GM23338 (cell line): ENCODE results near the gene PRDM10. TPM values are rescaled to one million over a fixed set of nuclear protein-coding genes. Genes with fewer than 3 reads are reported as not detected.

Source experiments
- ATAC-seq: fragments of 200-7000 bp; cut with Tn5 transposase; 3 replicates; pipeline ENCODE4 v1.9.1; 2020
- DNase-seq: peaks from one replicate; pipeline ENCODE4 v3.0.0-alpha.2; 2015; ENCODE audit warnings: low spot score
- H2AFZ ChIP-seq: fragments of 200-600 bp; sonication (generic); 2 replicates; pipeline ENCODE4 v1.8.0; 2016; ENCODE audit warnings: antibody characterized with exemption, mild to moderate bottlenecking, moderate library complexity
- H3F3A ChIP-seq: fragments of 200-600 bp; sonication (generic); replicated peaks from 2 replicates; pipeline ENCODE4 v1.8.0; 2017; ENCODE audit warnings: antibody characterized with exemption, mixed run types, low read depth
- H3K27ac ChIP-seq: fragments of 200-600 bp; sonication (generic); 2 replicates; pipeline ENCODE4 v1.6.1; 2016; ENCODE audit warnings: low read depth
- H3K27me3 ChIP-seq: fragments of 200-600 bp; sonication (generic); 2 replicates; pipeline ENCODE4 v1.8.0; 2016; ENCODE audit warnings: mild to moderate bottlenecking, mixed run types, moderate library complexity; ENCODE audit not compliant: insufficient read depth
- H3K36me3 ChIP-seq: fragments of 200-600 bp; sonication (generic); 2 replicates; pipeline ENCODE4 v1.8.0; 2016; ENCODE audit warnings: mild to moderate bottlenecking; ENCODE audit not compliant: insufficient read depth
- H3K4me1 ChIP-seq: fragments of 200-600 bp; sonication (generic); 2 replicates; pipeline ENCODE4 v1.8.0; 2016; ENCODE audit warnings: mild to moderate bottlenecking, moderate library complexity; ENCODE audit not compliant: insufficient read depth
- H3K4me2 ChIP-seq: fragments of 200-600 bp; sonication (generic); 2 replicates; pipeline ENCODE4 v1.7.1; 2017; ENCODE audit warnings: mixed run types
- H3K4me3 ChIP-seq: fragments of 200-600 bp; sonication (generic); 2 replicates; pipeline ENCODE4 v1.6.1; 2016; ENCODE audit warnings: mixed run types
- H3K79me2 ChIP-seq: fragments of 200-600 bp; sonication (generic); replicated peaks from 2 replicates; pipeline ENCODE4 v1.8.0; 2017; ENCODE audit warnings: mild to moderate bottlenecking; ENCODE audit not compliant: insufficient read depth
- H3K9me2 ChIP-seq: fragments of 200-600 bp; sonication (generic); 2 replicates; pipeline ENCODE4 v1.8.0; 2017; ENCODE audit not compliant: insufficient read depth
- H4K20me1 ChIP-seq: fragments of 200-600 bp; sonication (generic); replicated peaks from 2 replicates; pipeline ENCODE4 v1.8.0; 2017; ENCODE audit warnings: mild to moderate bottlenecking; ENCODE audit not compliant: insufficient read depth
- H3K27ac Mint-ChIP-seq: 2 replicates; pipeline ENCODE4 v1.8.0; 2020; ENCODE audit warnings: inconsistent platforms, mild to moderate bottlenecking, moderate library complexity, mixed read lengths
- H3K27me3 Mint-ChIP-seq: 3 replicates; pipeline ENCODE4 v1.8.0; 2022; ENCODE audit warnings: low read depth, mild to moderate bottlenecking, moderate library complexity, mixed read lengths, inconsistent platforms; ENCODE audit not compliant: insufficient read depth, poor library complexity
- H3K36me3 Mint-ChIP-seq: 3 replicates; pipeline ENCODE4 v1.8.0; 2021; ENCODE audit warnings: low read depth, mild to moderate bottlenecking, inconsistent platforms, moderate library complexity, mixed read lengths
- H3K4me1 Mint-ChIP-seq: 3 replicates; pipeline ENCODE4 v1.8.0; 2020; ENCODE audit warnings: mild to moderate bottlenecking, inconsistent platforms, mixed read lengths
- H3K4me3 Mint-ChIP-seq: 3 replicates; pipeline ENCODE4 v1.8.0; 2021; ENCODE audit warnings: moderate library complexity, mild to moderate bottlenecking, inconsistent platforms, mixed read lengths
- H3K9me3 Mint-ChIP-seq: 3 replicates; pipeline ENCODE4 v1.8.0; 2020; ENCODE audit warnings: moderate library complexity, mild to moderate bottlenecking, inconsistent platforms, mixed read lengths
- CTCF ChIP-seq, 2 experiments: fragments of 200-600 bp in 1 of 2; sonication (generic) in 1 of 2; conservative IDR thresholded peaks; 2 replicates each; pipeline versions ENCODE4 v1.5.1 to v1.6.1; 2016 to 2017; ENCODE audit warnings: antibody characterized with exemption in 2 of 2, low read depth in 2 of 2, mild to moderate bottlenecking in 2 of 2, moderate library complexity in 1 of 2
- EZH2 ChIP-seq: fragments of 200-600 bp; sonication (generic); IDR thresholded peaks from one replicate; pipeline ENCODE4 v1.8.0; 2017; ENCODE audit warnings: antibody characterized with exemption, mild to moderate bottlenecking, low read depth; ENCODE audit not compliant: unreplicated experiment
- JUNB ChIP-seq: IDR thresholded peaks from one replicate; pipeline ENCODE4 v1.6.1; 2016; ENCODE audit warnings: antibody characterized with exemption; ENCODE audit not compliant: unreplicated experiment
- NANOG ChIP-seq: IDR thresholded peaks from 2 replicates; pipeline ENCODE4 v1.6.1; 2016; ENCODE audit warnings: antibody characterized with exemption, borderline replicate concordance
- POLR2AphosphoS5 ChIP-seq: IDR thresholded peaks from 2 replicates; pipeline ENCODE4 v1.6.1; 2016; ENCODE audit warnings: antibody characterized with exemption, low read depth
- REST ChIP-seq: IDR thresholded peaks from one replicate; pipeline ENCODE4 v1.6.1; 2018; ENCODE audit warnings: antibody characterized with exemption; ENCODE audit not compliant: unreplicated experiment
- STAT1 ChIP-seq: IDR thresholded peaks from one replicate; pipeline ENCODE4 v1.6.1; 2016; ENCODE audit warnings: antibody characterized with exemption; ENCODE audit not compliant: unreplicated experiment
- ZNF462 ChIP-seq: fragments of 250-450 bp; sonication (Bioruptor Pico); IDR thresholded peaks from 2 replicates; pipeline ENCODE4 v1.5.0; 2020; ENCODE audit warnings: mild to moderate bottlenecking, moderate library complexity
- polyA plus RNA-seq: library from polyadenylated mRNA; unstranded; fragments of >200 nt; fragmentation: Nextera tagmentation; extraction: Ambion mirVana; gene quantifications from 2 replicates; pipeline ENCODE4 v1.2.1, GENCODE V29; 2016
- total RNA-seq: library from RNA; depleted of rRNA; stranded (reverse); fragments of >200 nt; shearing (Covaris generic); gene quantifications from 2 replicates; pipeline ENCODE4 v1.2.3, GENCODE V29; 2014

The PRDM10 gene
- total and polyA plus RNA-seq, 2 experiments from 2014 or later: 5.2 to 14.9 TPM

- TF ChIP-seq ZNF462 (CRISPR knock-in tag) (no peak), EZH2 (no peak), POLR2AphosphoS5 (no peak), NANOG (no peak)
These were observed 24.2 kb downstream of the PRDM10 start (continued) for GRCh38 chr11:129978447-129978846.

GRCh38 chr11:129976328-129976727 lies 26.3 kb downstream of the PRDM10 start:
- no peak overlapping the region for H3K4me3 ChIP-seq
- DNase-seq (no peak), ATAC-seq (no peak)
- no peaks in the 10 kb centered on the region for H3F3A ChIP-seq
- Mint-ChIP-seq H3K27me3 (peaks cover 1% of the 10 kb centered on the region), H3K36me3 (peaks cover 1% of the 10 kb centered on the region; the same call in 1 of the 3 replicates), H3K9me3 (no peaks in the 10 kb centered on the region; the same call in 2 of the 3 replicates), H3K27ac (no peak overlapping the region), H3K4me3 (no peak overlapping the region), H3K4me1 (peaks cover 29% of the 10 kb centered on the region)
- no peaks in the 10 kb centered on the region for H3K27me3 ChIP-seq
- H4K20me1 ChIP-seq: 0 out of 2 replicates have a peak, but pooled peaks cover 4% of the 10 kb centered on the region
- peaks cover 45% of the 10 kb centered on the region for H3K79me2 ChIP-seq
- H2AFZ ChIP-seq: no peak overlapping the region
- peaks cover 16% of the 10 kb centered on the region for H3K4me1 ChIP-seq
- H3K27ac ChIP-seq: no peak overlapping the region
- H3K9me2 ChIP-seq: 0 out of 2 replicates have a peak, but pooled peaks cover 4% of the 10 kb centered on the region
- no peak overlapping the region for H3K4me2 ChIP-seq
- H3K36me3 ChIP-seq: no peaks in the 10 kb centered on the region
- TF ChIP-seq REST: no peak
- no peak for TF ChIP-seq JUNB
- no peak for TF ChIP-seq POLR2AphosphoS5
- TF ChIP-seq STAT1: no peak
- TF ChIP-seq CTCF (conservative IDR thresholded peaks at IDR 0.05; ENCODE audit: low read depth in 2 of 2): no peak
